CD4-positive, alpha-beta memory T cell (primary cell): ENCODE results near the gene PLCL1. TPM values are rescaled to one million over a fixed set of nuclear protein-coding genes. Genes with fewer than 3 reads are reported as not detected.

Experiments used
- CTCF ChIA-PET: fragments of 350-600 bp; sonication (Branson Sonifier 250); formaldehyde crosslinking; loops from one replicate; lab custom pipeline; 2021; ENCODE audit warnings: inconsistent platforms; ENCODE audit not compliant: partially characterized antibody; lab: Charles Lee
- POLR2A ChIA-PET: fragments of 350-600 bp; sonication (Branson Sonifier 250); formaldehyde crosslinking; loops from one replicate; lab custom pipeline; 2021; ENCODE audit not compliant: partially characterized antibody; lab: Charles Lee
- DNase-seq, 5 donors: peaks; one replicate each; pipeline versions ENCODE4 v3.0.0 to v3.0.0-alpha.2; 2020 to 2022; ENCODE audit warnings: mixed read lengths in 1 of 5
- H3K27ac ChIP-seq: one replicate; pipeline ENCODE4 v1.7.0; 2013; ENCODE audit warnings: low read depth, low read length
- H3K27me3 ChIP-seq: 2 replicates; pipeline ENCODE4 v1.7.0; 2013; ENCODE audit warnings: mild to moderate bottlenecking, low read length, moderate library complexity; ENCODE audit not compliant: insufficient read depth
- H3K36me3 ChIP-seq: 2 replicates; pipeline ENCODE4 v1.7.0; 2013; ENCODE audit warnings: mild to moderate bottlenecking, low read length, moderate library complexity; ENCODE audit not compliant: insufficient read depth
- H3K4me1 ChIP-seq: 2 replicates; pipeline ENCODE4 v1.7.0; 2013; ENCODE audit warnings: mild to moderate bottlenecking, low read length, moderate library complexity; ENCODE audit not compliant: insufficient read depth
- H3K4me3 ChIP-seq, 2 donors: one replicate each; pipeline ENCODE4 v1.7.0; 2013; ENCODE audit warnings: low read length in 2 of 2, mild to moderate bottlenecking in 1 of 2
- H3K9me3 ChIP-seq, 2 donors: one replicate each; pipeline ENCODE4 v1.7.0; 2013; ENCODE audit warnings: low read length in 2 of 2, control low read depth in 1 of 2; ENCODE audit not compliant: control insufficient read depth in 1 of 2
- H3K27ac Mint-ChIP-seq, 7 donors: one replicate each; pipeline ENCODE4 v1.8.0; 2020 to 2021; ENCODE audit warnings: mixed read lengths in 7 of 7, mild to moderate bottlenecking in 6 of 7, inconsistent platforms in 3 of 7, moderate library complexity in 3 of 7
- H3K27me3 Mint-ChIP-seq, 2 donors: one replicate each; pipeline ENCODE4 v1.8.0; 2020 to 2021; ENCODE audit warnings: mixed read lengths in 2 of 2
- H3K36me3 Mint-ChIP-seq, 2 donors: one replicate each; pipeline ENCODE4 v1.8.0; 2020 to 2021; ENCODE audit warnings: mixed read lengths in 2 of 2, inconsistent platforms in 1 of 2, mild to moderate bottlenecking in 1 of 2
- H3K4me1 Mint-ChIP-seq, 4 donors: one replicate each; pipeline ENCODE4 v1.8.0; 2020 to 2021; ENCODE audit warnings: mixed read lengths in 4 of 4, mild to moderate bottlenecking in 1 of 4
- H3K4me3 Mint-ChIP-seq, 8 donors: one replicate each; pipeline ENCODE4 v1.8.0; 2020 to 2021; ENCODE audit warnings: mixed read lengths in 8 of 8, mild to moderate bottlenecking in 7 of 8, moderate library complexity in 6 of 8, inconsistent platforms in 3 of 8
- H3K9me3 Mint-ChIP-seq, 8 donors: one replicate each; pipeline ENCODE4 v1.8.0; 2020 to 2021; ENCODE audit warnings: mixed read lengths in 8 of 8, mild to moderate bottlenecking in 5 of 8, inconsistent platforms in 3 of 8, moderate library complexity in 1 of 8
- intact Hi-C: fragments of 100-400 bp; cut with micrococcal nuclease; formaldehyde crosslinking; loops from one replicate; pipeline ENCODE4 v1.15.1; 2023
- polyA plus RNA-seq, 2 donors: library from polyadenylated mRNA; unstranded; fragments of 300-500 nt; fragmentation: Illumina TruSeq; gene quantifications; one replicate each; pipeline ENCODE4 v1.2.3, GENCODE V29; 2021
- total RNA-seq, 2 experiments: library from RNA; stranded (reverse); gene quantifications; one replicate each; pipeline ENCODE4 v1.2.3, GENCODE V29; 2021

PLCL1 gene
- total and polyA plus RNA-seq, 4 experiments from 2014 or later: 5.5 to 17.6 (median 12.4) TPM

GRCh38 chr2:197782126-197782525 lies 22.3 kb upstream of the PLCL1 start:
- peaks cover 3 to 5% of the 10 kb centered on the region in 2 donors for H3K27me3 Mint-ChIP-seq
- no peaks in the 10 kb centered on the region for H3K36me3 ChIP-seq
- H3K27ac Mint-ChIP-seq: no peak overlapping the region
- no peak for DNase-seq
- ChIA-PET POLR2A (no interaction called here), CTCF (no interaction called here)
- H3K4me1 ChIP-seq: no peaks in the 10 kb centered on the region
- H3K4me1 Mint-ChIP-seq: peaks cover 0 to 2% (median under 1%) of the 10 kb centered on the region in 4 donors
- no peaks in the 10 kb centered on the region for H3K9me3 ChIP-seq
- no peak overlapping the region for H3K4me3 Mint-ChIP-seq
- H3K27me3 ChIP-seq: no peaks in the 10 kb centered on the region
- no peaks in the 10 kb centered on the region for H3K36me3 Mint-ChIP-seq
- no peak overlapping the region for H3K27ac ChIP-seq
- intact Hi-C loops: no loop called here
- H3K9me3 Mint-ChIP-seq: no peaks in the 10 kb centered on the region
- no peak overlapping the region for H3K4me3 ChIP-seq

- Mint-ChIP-seq H3K4me1 (peaks cover 0 to 1% (median 0%) of the 10 kb centered on the region in 4 donors), H3K4me3 (peak within 1 kb of the TSS; percentile 70 to 82 (median 74)), H3K9me3 (no peaks in the 10 kb centered on the region), H3K36me3 (no peaks in the 10 kb centered on the region), H3K27ac (peak within 1 kb of the TSS in 2 of 7 donors; percentile 42 to 53), H3K27me3 (peaks cover 10 to 14% of the 10 kb centered on the region in 2 donors)
- no peaks in the 10 kb centered on the region for H3K27me3 ChIP-seq
- no peak within 1 kb of the TSS for H3K27ac ChIP-seq
- POLR2A ChIA-PET: no interaction called here
- no peaks in the 10 kb centered on the region for H3K36me3 ChIP-seq
- DNase-seq: no peak
- peak within 1 kb of the TSS; percentile 36 to 51 for H3K4me3 ChIP-seq
- intact Hi-C loops: no loop called here
- no peaks in the 10 kb centered on the region for H3K4me1 ChIP-seq
- CTCF ChIA-PET: no interaction called here
- no peaks in the 10 kb centered on the region for H3K9me3 ChIP-seq
Measured at GRCh38 chr2:197784956-197785941, 19.1 kb upstream of the PLCL1 start, which contains the start of gene BOLL. Gene BOLL, minus strand, starts transcription at chr2:197785319. Its CDS starts 3,469 bp downstream, at chr2:197781850.

GRCh38 chr2:197786010-197786877 lies 18.1 kb upstream of the PLCL1 start:
- no peaks in the 10 kb centered on the region for H3K27me3 ChIP-seq
- ChIA-PET CTCF (interaction anchor here (0.7 to 2.3 kb wide), 2 partner anchors 79 to 510 kb away, joined by 3 to 7 read pairs; no protein-coding TSS in a partner anchor), POLR2A (no interaction called here)
- H3K9me3 ChIP-seq: no peaks in the 10 kb centered on the region
- intact Hi-C loops: no loop called here
- H3K4me3 ChIP-seq: peak overlapping the region; percentile 36 to 51
- peak; percentile 45 to 63 (median 53) for DNase-seq
- H3K4me3 Mint-ChIP-seq: peak overlapping the region; percentile 70 to 82 (median 74)
- H3K4me1 Mint-ChIP-seq: peaks cover 0 to 1% (median 0%) of the 10 kb centered on the region in 4 donors
- peak overlapping the region in 1 of 7 donors; percentile 53 for H3K27ac Mint-ChIP-seq
- no peaks in the 10 kb centered on the region for H3K36me3 ChIP-seq
- H3K27me3 Mint-ChIP-seq: peaks cover 10 to 14% of the 10 kb centered on the region in 2 donors
- H3K27ac ChIP-seq: no peak overlapping the region
- H3K4me1 ChIP-seq: no peaks in the 10 kb centered on the region
- H3K36me3 Mint-ChIP-seq: no peaks in the 10 kb centered on the region
- H3K9me3 Mint-ChIP-seq: no peaks in the 10 kb centered on the region

GRCh38 chr2:197793456-197793855 lies 10.9 kb upstream of the PLCL1 start:
- no peak overlapping the region for H3K4me3 Mint-ChIP-seq
- CTCF ChIA-PET: interaction anchor here (0.9 to 3.6 kb wide), 2 partner anchors 10 to 503 kb away, joined by 3 to 16 read pairs; no protein-coding TSS in a partner anchor
- no peaks in the 10 kb centered on the region for H3K36me3 ChIP-seq
- H3K36me3 Mint-ChIP-seq: no peaks in the 10 kb centered on the region
- no peak overlapping the region for H3K27ac ChIP-seq
- intact Hi-C loops: no loop called here
- H3K27me3 ChIP-seq: no peaks in the 10 kb centered on the region
- no peak for DNase-seq
- H3K4me3 ChIP-seq: no peak overlapping the region
- peaks cover 19 to 26% of the 10 kb centered on the region in 2 donors for H3K27me3 Mint-ChIP-seq
- H3K4me1 Mint-ChIP-seq: no peaks in the 10 kb centered on the region
- POLR2A ChIA-PET: no interaction called here
- H3K9me3 ChIP-seq: no peaks in the 10 kb centered on the region
- no peaks in the 10 kb centered on the region for H3K4me1 ChIP-seq
- H3K27ac Mint-ChIP-seq: no peak overlapping the region
- no peaks in the 10 kb centered on the region for H3K9me3 Mint-ChIP-seq

GRCh38 chr2:197795277-197795676 lies 9.1 kb upstream of the PLCL1 start:
- H3K4me3 ChIP-seq: no peak overlapping the region
- DNase-seq: no peak
- no peaks in the 10 kb centered on the region for H3K4me1 Mint-ChIP-seq
- ChIA-PET CTCF (interaction anchor here (1.2 to 3.6 kb wide), 2 partner anchors 333 to 501 kb away, joined by 3 to 16 read pairs; no protein-coding TSS in a partner anchor), POLR2A (no interaction called here)
- no peaks in the 10 kb centered on the region for H3K9me3 ChIP-seq
- no peaks in the 10 kb centered on the region for H3K36me3 Mint-ChIP-seq
- intact Hi-C loops: no loop called here
- H3K27ac Mint-ChIP-seq: no peak overlapping the region
- no peaks in the 10 kb centered on the region for H3K27me3 ChIP-seq
- no peaks in the 10 kb centered on the region for H3K9me3 Mint-ChIP-seq
- no peaks in the 10 kb centered on the region for H3K36me3 ChIP-seq
- no peak overlapping the region for H3K27ac ChIP-seq
- no peak overlapping the region for H3K4me3 Mint-ChIP-seq
- peaks cover 12 to 20% of the 10 kb centered on the region in 2 donors for H3K27me3 Mint-ChIP-seq
- no peaks in the 10 kb centered on the region for H3K4me1 ChIP-seq

GRCh38 chr2:197798187-197798586 lies 6.2 kb upstream of the PLCL1 start:
- Histone ChIP-seq H3K27me3 (no peaks in the 10 kb centered on the region), H3K4me3 (no peak overlapping the region), H3K9me3 (no peaks in the 10 kb centered on the region), H3K36me3 (no peaks in the 10 kb centered on the region), H3K27ac (no peak overlapping the region), H3K4me1 (peaks cover 2% of the 10 kb centered on the region)
- Mint-ChIP-seq H3K27me3 (peaks cover 4 to 13% of the 10 kb centered on the region in 2 donors), H3K9me3 (no peaks in the 10 kb centered on the region), H3K36me3 (no peaks in the 10 kb centered on the region), H3K4me3 (no peak overlapping the region), H3K4me1 (peaks cover 2 to 4% (median 3%) of the 10 kb centered on the region in 4 donors), H3K27ac (no peak overlapping the region)
- ChIA-PET POLR2A (no interaction called here), CTCF (interaction anchor here (4.3 kb wide), 1 partner anchor 499 kb away, joined by 30 read pairs; no protein-coding TSS in a partner anchor)
- DNase-seq: no peak
- intact Hi-C loops: no loop called here
